Tibial nerve (tissue), 4 donors: ENCODE results near the gene LIFR. TPM values are rescaled to one million over a fixed set of nuclear protein-coding genes. Genes with fewer than 3 reads are reported as not detected.

Experiments
- DNase-seq, 2 donors: peaks; one replicate each; pipeline ENCODE4 v3.0.0-alpha.2; 2019; ENCODE audit warnings: low spot score in 2 of 2
- H3K27ac ChIP-seq, 4 donors: fragments of 200-600 bp; sonication (generic) in 3 of 4; one replicate each; pipeline ENCODE4 v1.5.1; 2017 to 2019; ENCODE audit warnings: mild to moderate bottlenecking in 1 of 4
- H3K27me3 ChIP-seq, 2 donors: fragments of 200-600 bp; sonication (generic) in 1 of 2; one replicate each; pipeline versions ENCODE4 v1.5.1 to v1.6.0; 2017 to 2019
- H3K36me3 ChIP-seq, 3 donors: fragments of 200-600 bp; sonication (generic); one replicate each; pipeline ENCODE4 v1.5.1; 2018 to 2019
- H3K4me1 ChIP-seq, 4 donors: fragments of 200-600 bp; sonication (generic) in 3 of 4; one replicate each; pipeline ENCODE4 v1.5.1; 2017 to 2019
- H3K4me3 ChIP-seq, 4 donors: fragments of 200-600 bp; sonication (generic) in 3 of 4; one replicate each; pipeline ENCODE4 v1.5.1; 2017 to 2019; ENCODE audit warnings: mild to moderate bottlenecking in 1 of 4, moderate library complexity in 1 of 4
- H3K9me3 ChIP-seq, 4 donors: fragments of 200-600 bp; sonication (generic) in 3 of 4; one replicate each; pipeline ENCODE4 v1.5.1; 2017 to 2019
- EP300 ChIP-seq, 2 donors: sonication (generic); formaldehyde crosslinking; IDR thresholded peaks; one replicate each; pipeline ENCODE4 v1.6.1; 2017; ENCODE audit warnings: antibody characterized with exemption in 2 of 2, mild to moderate bottlenecking in 1 of 2
- POLR2A ChIP-seq, 2 donors: fragments of 450-650 bp; IDR thresholded peaks; one replicate each; pipeline ENCODE4 v1.6.1; 2017; ENCODE audit warnings: antibody characterized with exemption in 2 of 2, mild to moderate bottlenecking in 2 of 2, moderate library complexity in 2 of 2
- WGBS, 2 donors: methylation state at CpG; one replicate each; pipeline ENCODE4 v1.1.5; 2018; 5-methylcytosine and 5-hydroxymethylcytosine counted together
- total RNA-seq, 4 donors: library from RNA; depleted of rRNA; stranded (reverse); fragments of >200 nt; gene quantifications; one replicate each; pipeline ENCODE4 v1.1.0, GENCODE V29; 2016
- TF ChIP-seq, protein P1 (sequence below), 5 experiments: fragments of 200-600 bp in 3 of 5; fragments of 450-650 bp in 2 of 5; sonication (generic) in 3 of 5; IDR thresholded peaks; one replicate each; pipeline ENCODE4 v1.5.1; 2016 to 2019; ENCODE audit warnings: antibody characterized with exemption in 5 of 5, mild to moderate bottlenecking in 3 of 5, moderate library complexity in 2 of 5

LIFR gene
- total RNA-seq, 4 donors from 2014 or later, result 145 to 247 (median 212) TPM

DNA sequence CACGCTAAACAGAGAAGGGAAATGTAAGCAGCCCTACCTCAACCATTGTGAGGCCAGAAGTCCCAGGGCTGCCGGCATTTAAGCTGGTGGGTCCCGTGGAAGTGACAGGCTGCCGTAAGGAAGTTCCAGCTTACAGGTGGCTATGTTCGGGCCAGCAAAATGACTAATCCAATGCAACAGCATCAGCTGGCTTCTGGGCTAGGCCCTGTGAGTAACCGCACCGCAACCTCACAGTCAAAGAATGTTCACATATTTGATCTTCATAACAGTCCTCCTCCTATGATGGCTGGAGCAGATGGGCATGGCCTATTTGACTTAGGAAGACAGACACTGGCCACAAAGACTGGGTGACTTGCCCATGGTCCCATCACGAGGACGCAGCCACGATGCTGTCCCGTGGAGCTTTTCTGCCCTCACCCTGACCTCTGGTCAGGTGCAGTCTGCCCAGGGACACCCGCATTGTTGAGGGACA lies 88.2 kb downstream of the LIFR start:
- peak; percentile 47 to 60 for DNase-seq
- 39 to 54% methylated on average over 11 to 12 of the region's 12 CpGs for WGBS, 2 donors
- no peaks in the 10 kb centered on the region for H3K9me3 ChIP-seq
- peak overlapping the region in 1 of 4 donors; percentile 30 for H3K4me3 ChIP-seq
- H3K27ac ChIP-seq, result peak overlapping the region; percentile 76 to 95 (median 85)
- no peaks in the 10 kb centered on the region for H3K27me3 ChIP-seq
- no peaks in the 10 kb centered on the region for H3K36me3 ChIP-seq
- TF ChIP-seq, protein P1, sequence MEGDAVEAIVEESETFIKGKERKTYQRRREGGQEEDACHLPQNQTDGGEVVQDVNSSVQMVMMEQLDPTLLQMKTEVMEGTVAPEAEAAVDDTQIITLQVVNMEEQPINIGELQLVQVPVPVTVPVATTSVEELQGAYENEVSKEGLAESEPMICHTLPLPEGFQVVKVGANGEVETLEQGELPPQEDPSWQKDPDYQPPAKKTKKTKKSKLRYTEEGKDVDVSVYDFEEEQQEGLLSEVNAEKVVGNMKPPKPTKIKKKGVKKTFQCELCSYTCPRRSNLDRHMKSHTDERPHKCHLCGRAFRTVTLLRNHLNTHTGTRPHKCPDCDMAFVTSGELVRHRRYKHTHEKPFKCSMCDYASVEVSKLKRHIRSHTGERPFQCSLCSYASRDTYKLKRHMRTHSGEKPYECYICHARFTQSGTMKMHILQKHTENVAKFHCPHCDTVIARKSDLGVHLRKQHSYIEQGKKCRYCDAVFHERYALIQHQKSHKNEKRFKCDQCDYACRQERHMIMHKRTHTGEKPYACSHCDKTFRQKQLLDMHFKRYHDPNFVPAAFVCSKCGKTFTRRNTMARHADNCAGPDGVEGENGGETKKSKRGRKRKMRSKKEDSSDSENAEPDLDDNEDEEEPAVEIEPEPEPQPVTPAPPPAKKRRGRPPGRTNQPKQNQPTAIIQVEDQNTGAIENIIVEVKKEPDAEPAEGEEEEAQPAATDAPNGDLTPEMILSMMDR (IDR thresholded peaks at IDR 0.05), result no peak
- peak in 1 of 2 donors; percentile 74 for TF ChIP-seq EP300 (IDR thresholded peaks at IDR 0.05)
- peaks cover 0 to 76% (median 60%) of the 10 kb centered on the region in 4 donors for H3K4me1 ChIP-seq

DNA sequence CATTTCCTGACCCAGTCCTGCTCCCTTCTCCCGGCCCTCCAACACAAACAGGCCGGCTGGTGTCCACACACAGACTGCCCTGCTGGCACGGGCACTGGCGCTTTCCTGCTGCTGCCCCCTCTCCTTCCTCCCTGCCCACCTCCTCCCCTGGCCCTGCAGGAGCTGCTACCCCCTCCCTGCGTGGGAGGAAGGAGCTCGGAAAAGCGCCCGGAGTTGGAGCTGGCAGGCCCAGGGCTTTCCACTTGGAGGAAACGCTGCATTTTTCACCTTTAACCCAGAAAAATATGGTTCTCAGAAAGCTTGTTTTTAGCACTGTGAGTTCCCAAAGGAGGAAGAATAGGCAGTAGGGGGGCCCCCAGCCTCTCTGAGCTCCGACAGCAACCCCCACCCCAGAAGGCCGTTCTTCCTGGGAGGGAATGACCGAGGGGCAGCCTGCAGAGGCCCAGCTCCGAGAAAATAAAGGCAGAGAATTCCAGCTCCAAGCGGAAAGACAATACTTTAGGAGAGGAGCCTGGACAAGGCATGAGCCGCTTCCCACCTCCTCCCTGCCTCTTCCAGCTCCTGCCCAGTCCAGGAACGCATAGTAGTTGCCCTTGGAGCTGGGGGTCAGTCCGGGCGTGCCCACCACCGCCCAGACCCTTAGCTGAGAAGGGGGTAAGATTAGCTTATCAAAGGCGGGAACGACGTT lies 88.9 kb downstream of the LIFR start:
- peak overlapping the region; percentile 76 to 95 (median 85) for H3K27ac ChIP-seq
- TF ChIP-seq, protein P1 (IDR thresholded peaks at IDR 0.05), result no peak
- TF ChIP-seq POLR2A (IDR thresholded peaks at IDR 0.05) (no peak), EP300 (IDR thresholded peaks at IDR 0.05) (peak; percentile 70 to 92)
- DNase-seq, result peak in 1 of 2 donors; percentile 47
- H3K9me3 ChIP-seq, result no peaks in the 10 kb centered on the region
- H3K27me3 ChIP-seq, result no peaks in the 10 kb centered on the region
- 7 to 11% methylated on average over 22 of the region's 22 CpGs for WGBS, 2 donors
- H3K36me3 ChIP-seq, result no peaks in the 10 kb centered on the region
- H3K4me1 ChIP-seq, result peaks cover 0 to 82% (median 60%) of the 10 kb centered on the region in 4 donors
- H3K4me3 ChIP-seq, result peak overlapping the region in 3 of 4 donors; percentile 13 to 30 (median 13)

DNA sequence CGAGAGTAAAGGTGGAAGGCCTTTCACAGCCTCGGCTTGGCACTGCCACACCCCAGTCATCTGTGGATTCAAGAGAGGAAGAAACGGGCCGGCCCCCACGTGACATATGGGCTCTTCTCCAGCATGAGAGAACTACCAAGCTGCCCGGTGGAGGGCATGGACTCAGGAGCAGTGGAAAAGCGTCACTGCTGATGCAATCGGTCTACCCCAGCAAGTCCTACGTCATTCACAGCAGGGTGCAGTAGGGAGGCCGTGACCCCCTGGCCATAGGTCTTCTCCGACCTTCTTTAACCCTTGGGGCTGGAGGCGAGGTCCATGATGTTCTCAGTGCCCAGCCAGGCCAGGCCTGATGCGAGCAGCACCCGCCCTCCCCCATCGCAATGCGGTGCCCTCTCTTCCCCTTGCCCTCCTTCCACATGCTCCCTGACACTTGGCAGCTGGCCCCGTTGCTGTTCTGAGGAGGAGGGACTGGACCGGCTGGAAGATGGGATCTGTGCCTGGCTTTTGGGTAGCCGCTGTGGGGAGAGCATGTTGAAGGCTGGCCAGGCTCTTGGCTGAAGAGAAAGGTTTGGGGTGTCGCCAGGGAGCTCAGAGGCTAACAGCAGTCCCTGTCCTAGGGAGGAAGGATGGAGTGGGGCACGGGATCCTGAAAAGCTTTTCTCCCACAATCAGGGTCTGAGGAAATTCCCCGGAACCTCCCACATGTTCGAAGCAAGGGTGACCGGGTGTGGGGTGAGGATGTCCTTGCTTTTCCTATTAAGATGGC lies 89.8 kb downstream of the LIFR start:
- H3K36me3 ChIP-seq, result no peaks in the 10 kb centered on the region
- no peaks in the 10 kb centered on the region for H3K27me3 ChIP-seq
- DNase-seq, result peak; percentile 73 to 82
- peak overlapping the region in 2 of 4 donors; percentile 5 to 13 for H3K4me3 ChIP-seq
- 18 to 22% methylated on average over 22 to 24 of the region's 24 CpGs for WGBS, 2 donors
- no peaks in the 10 kb centered on the region for H3K9me3 ChIP-seq
- TF ChIP-seq, protein P1 (IDR thresholded peaks at IDR 0.05), result no peak
- peak; percentile 92 to 98 for TF ChIP-seq EP300 (IDR thresholded peaks at IDR 0.05)
- TF ChIP-seq POLR2A (IDR thresholded peaks at IDR 0.05), result peak in 1 of 2 donors; percentile 24
- peak overlapping the region; percentile 76 to 95 (median 85) for H3K27ac ChIP-seq
- H3K4me1 ChIP-seq, result peaks cover 0 to 82% (median 60%) of the 10 kb centered on the region in 4 donors

DNA sequence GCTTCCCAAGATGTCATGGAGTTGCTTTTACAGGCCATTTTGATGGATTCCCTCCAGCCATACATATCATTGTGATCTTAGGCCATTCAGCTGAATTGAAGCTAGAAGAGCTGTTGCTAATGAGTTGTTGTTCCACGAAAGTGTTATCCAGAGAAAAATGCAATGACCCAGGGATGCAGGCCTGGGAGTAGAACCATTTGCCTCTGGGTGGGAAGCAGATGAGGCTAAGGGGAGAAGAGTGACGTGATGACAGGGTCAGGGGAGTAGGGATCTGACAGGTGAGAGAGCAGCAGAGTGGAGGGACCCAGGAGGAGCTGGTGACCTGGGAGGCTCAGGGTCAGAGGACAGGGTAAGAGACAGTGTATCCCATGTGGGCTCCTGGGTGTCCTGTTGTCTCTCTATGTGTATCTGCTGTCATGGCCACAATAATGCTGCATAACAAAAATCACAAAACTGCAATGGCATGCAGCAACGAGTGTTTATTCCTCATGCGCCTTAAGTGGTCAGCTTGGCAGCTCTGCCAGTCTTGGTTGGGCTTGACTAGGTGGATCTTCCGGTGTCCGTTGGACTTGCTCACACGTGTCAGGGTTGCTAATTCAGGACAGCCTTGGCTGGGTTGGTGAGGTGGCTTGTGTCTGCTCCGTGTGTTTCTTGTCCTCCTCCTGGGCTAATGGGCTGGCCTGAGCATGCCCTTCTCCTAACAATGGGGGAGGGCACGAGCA lies 90.6 kb downstream of the LIFR start:
- no peak for DNase-seq
- Histone ChIP-seq H3K4me3 (no peak overlapping the region), H3K36me3 (no peaks in the 10 kb centered on the region), H3K4me1 (peaks cover 0 to 82% (median 60%) of the 10 kb centered on the region in 4 donors), H3K27me3 (no peaks in the 10 kb centered on the region), H3K27ac (peak overlapping the region; percentile 76 to 95 (median 85)), H3K9me3 (no peaks in the 10 kb centered on the region)
- TF ChIP-seq, protein P1 (IDR thresholded peaks at IDR 0.05), result no peak
- no peak for TF ChIP-seq POLR2A (IDR thresholded peaks at IDR 0.05)
- WGBS, 2 donors, result 62 to 69% methylated on average over 9 of the region's 9 CpGs
